Right lobe of liver (tissue), 6 donors: ENCODE measurements around the gene SMCR8. TPM values are rescaled to one million over a fixed set of nuclear protein-coding genes. Genes with fewer than 3 reads are reported as not detected.
"Not testable (repeated sequence)": the region's sequence is repeated elsewhere in the genome, so short reads cannot be mapped to it uniquely, and the experiment has no call there.

ENCODE experiments used
- ATAC-seq, 4 donors: fragments of 200-7000 bp; cut with Tn5 transposase; one replicate each; pipeline ENCODE4 v1.9.1; 2020; ENCODE audit warnings: mild to moderate bottlenecking in 4 of 4, moderate library complexity in 4 of 4
- DNase-seq, 3 donors: peaks; one replicate each; pipeline ENCODE4 v3.0.0-alpha.2; 2020
- H3K27ac ChIP-seq, 3 donors: fragments of 200-600 bp; one replicate each; pipeline ENCODE4 v1.8.0; 2022
- H3K27me3 ChIP-seq, 2 donors: fragments of 200-600 bp; one replicate each; pipeline ENCODE4 v1.8.0; 2022
- H3K36me3 ChIP-seq, 4 donors: fragments of 200-600 bp; sonication (generic) in 1 of 4; one replicate each; pipeline versions ENCODE4 v1.5.1 to v1.8.0; 2017 to 2022; ENCODE audit warnings: control low read depth in 1 of 4
- H3K4me1 ChIP-seq, 4 donors: fragments of 200-600 bp; sonication (generic) in 1 of 4; one replicate each; pipeline versions ENCODE4 v1.5.1 to v1.8.0; 2017 to 2022; ENCODE audit warnings: control low read depth in 1 of 4
- H3K4me3 ChIP-seq, 3 donors: fragments of 200-600 bp; one replicate each; pipeline ENCODE4 v1.8.0; 2022
- H3K9me3 ChIP-seq, 4 donors: fragments of 200-600 bp; sonication (generic) in 1 of 4; one replicate each; pipeline versions ENCODE4 v1.5.1 to v1.8.0; 2017 to 2022; ENCODE audit warnings: control low read depth in 1 of 4
- CTCF ChIP-seq, 4 donors: fragments of 200-600 bp in 3 of 4; fragments of 450-650 bp in 1 of 4; IDR thresholded peaks; one replicate each; pipeline versions ENCODE4 v1.5.1 to v1.8.0; 2016 to 2022; ENCODE audit warnings: antibody characterized with exemption in 4 of 4, mild to moderate bottlenecking in 2 of 4
- POLR2A ChIP-seq: fragments of 450-650 bp; IDR thresholded peaks from one replicate; pipeline ENCODE4 v1.6.1; 2017; ENCODE audit warnings: antibody characterized with exemption, mild to moderate bottlenecking
- WGBS: methylation state at CpG from one replicate; pipeline ENCODE4 v1.1.6; 2018; ENCODE audit warnings: low coverage, low lambda C conversion rate; ENCODE audit not compliant: insufficient coverage; ENCODE audit errors: missing lambda C conversion rate; 5-methylcytosine and 5-hydroxymethylcytosine counted together
- intact Hi-C, 2 donors: fragments of 100-400 bp; cut with DNase I; formaldehyde crosslinking; loops; one replicate each; pipeline versions ENCODE4 v1.11.2 to v1.14.1; 2022
- total RNA-seq, 6 experiments: library from RNA; depleted of rRNA in 2 of 6; stranded (reverse); fragments of >200 nt in 2 of 6; fragmentation: NEBNext Ultra II Directional in 3 of 6; extraction: Animal tissue kit (Norgen Biotek cat#: 25700) in 3 of 6; gene quantifications; one replicate each; pipeline versions ENCODE4 v1.1.0 to v1.2.4, GENCODE V29; 2016 to 2023
- donor health status: DM: no; HTN: yes; CAD: no.
- donor health status: DM: no; HTN: no; CAD: no.
- donor health status: DM: no; HTN: no; CAD: no.
- donor health status: DM: no; HTN: yes; CAD: no.
- donor health status: DM: no; HTN: yes; CAD: no.

The SMCR8 gene
- total RNA-seq, 6 experiments from 2014 or later, result 4.2 to 7.9 (median 6.4) TPM

DNA sequence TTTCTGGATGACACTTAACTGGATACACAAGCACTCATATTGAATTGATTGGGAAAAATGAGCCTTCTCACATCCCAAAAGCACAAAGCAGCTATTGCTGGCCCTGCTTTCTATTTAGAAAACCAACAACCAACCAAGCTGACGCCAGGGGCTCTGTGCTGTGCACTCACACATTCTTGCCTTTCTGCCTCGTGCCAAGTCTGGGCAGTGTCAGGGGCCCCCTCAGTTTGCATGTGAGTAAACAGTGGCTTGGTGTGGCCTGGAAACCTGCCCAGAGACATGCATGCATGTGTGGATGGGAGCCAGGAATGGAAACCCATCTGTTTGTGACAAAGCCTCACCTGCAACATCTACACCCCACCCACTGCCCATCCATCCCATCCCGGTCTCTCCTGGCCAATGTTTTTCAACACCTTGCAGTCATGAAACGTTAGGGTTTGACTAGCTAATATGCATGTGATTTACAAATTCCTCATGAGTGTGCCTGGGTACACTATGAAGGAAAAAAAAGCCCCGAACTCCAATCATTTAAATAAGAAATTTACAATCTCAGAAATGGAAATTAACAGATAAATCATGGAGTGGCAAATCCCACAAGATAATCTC, 34.2 kb upstream of the SMCR8 start:
- WGBS, result 61% methylated on average over 5 of the region's 5 CpGs
- no peak for TF ChIP-seq POLR2A
- no peak for TF ChIP-seq CTCF (IDR thresholded peaks at IDR 0.05)
- Histone ChIP-seq H3K9me3 (no peaks in the 10 kb centered on the region), H3K36me3 (peaks cover 5 to 88% (median 38%) of the 10 kb centered on the region in 4 donors), H3K4me3 (no peak overlapping the region), H3K27me3 (no peaks in the 10 kb centered on the region), H3K4me1 (no peaks in the 10 kb centered on the region), H3K27ac (no peak overlapping the region)
- no peak for DNase-seq
- intact Hi-C loops, result no loop called here
- no peak for ATAC-seq

GRCh38 chr17:18281788-18282187, 33.3 kb upstream of the SMCR8 start:
- H3K4me1 ChIP-seq, result no peaks in the 10 kb centered on the region
- DNase-seq, result no peak
- H3K4me3 ChIP-seq, result no peak overlapping the region
- intact Hi-C loops, result no loop called here
- WGBS, result 97% methylated on average over 4 of the region's 6 CpGs
- peaks cover 5 to 91% (median 33%) of the 10 kb centered on the region in 4 donors for H3K36me3 ChIP-seq
- ATAC-seq, result no peak
- no peaks in the 10 kb centered on the region for H3K9me3 ChIP-seq
- no peaks in the 10 kb centered on the region for H3K27me3 ChIP-seq
- TF ChIP-seq POLR2A, result no peak
- no peak for TF ChIP-seq CTCF (IDR thresholded peaks at IDR 0.05)
- H3K27ac ChIP-seq, result no peak overlapping the region

- no peaks in the 10 kb centered on the region for H3K27me3 ChIP-seq
- no peaks in the 10 kb centered on the region for H3K9me3 ChIP-seq
- no peaks in the 10 kb centered on the region for H3K4me1 ChIP-seq
- H3K36me3 ChIP-seq, result peaks cover 5 to 75% (median 28%) of the 10 kb centered on the region in 4 donors
- DNase-seq (no peak), ATAC-seq (no peak)
- 100% methylated on average over 1 of the region's 11 CpGs for WGBS
- intact Hi-C loops, result no loop called here
- no peak overlapping the region for H3K4me3 ChIP-seq
- TF ChIP-seq POLR2A (no peak), CTCF (IDR thresholded peaks at IDR 0.05) (no peak)
- no peak overlapping the region for H3K27ac ChIP-seq
These were observed 29.8 kb upstream of the SMCR8 start for GRCh38 chr17:18285296-18285695.

GRCh38 chr17:18291718-18292540, 23.2 kb upstream of the SMCR8 start:
- Histone ChIP-seq H3K27me3 (no peaks in the 10 kb centered on the region), H3K4me3 (no peak overlapping the region), H3K27ac (no peak overlapping the region), H3K9me3 (no peaks in the 10 kb centered on the region), H3K4me1 (no peaks in the 10 kb centered on the region), H3K36me3 (peaks cover 0 to 45% (median 15%) of the 10 kb centered on the region in 4 donors)
- no peak for ATAC-seq
- DNase-seq, result no peak
- TF ChIP-seq CTCF (IDR thresholded peaks at IDR 0.05) (no peak), POLR2A (no peak)
- intact Hi-C loops, result no loop called here
- 94% methylated on average over 15 of the region's 15 CpGs for WGBS

DNA sequence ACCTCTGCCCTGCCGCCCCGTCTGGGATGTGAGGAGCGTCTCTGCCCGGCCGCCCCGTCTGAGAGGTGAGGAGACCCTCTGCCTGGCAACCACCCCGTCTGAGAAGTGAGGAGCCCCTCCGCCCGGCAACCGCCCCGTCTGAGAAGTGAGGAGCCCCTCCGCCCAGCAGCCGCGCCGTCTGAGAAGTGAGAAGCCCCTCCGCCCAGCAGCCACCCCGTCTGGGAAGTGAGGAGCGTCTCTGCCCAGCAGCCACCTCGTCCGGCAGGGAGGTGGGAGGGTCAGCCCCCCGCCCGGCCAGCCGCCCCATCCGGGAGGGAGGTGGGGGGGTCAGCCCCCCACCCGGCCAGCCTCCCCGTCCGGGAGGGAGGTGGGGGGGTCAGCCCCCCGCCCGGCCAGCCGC, 17.0 kb upstream of the SMCR8 start:
- H3K27ac ChIP-seq, H3K4me1 ChIP-seq, H3K9me3 ChIP-seq, H3K4me3 ChIP-seq, intact Hi-C loops, ATAC-seq, H3K27me3 ChIP-seq, DNase-seq: not testable (repeated sequence)
- WGBS, result no CpG with 5 or more reads among the region's 30 CpGs
- H3K36me3 ChIP-seq, result peaks cover 0 to 41% (median 18%) of the 10 kb centered on the region in 4 donors
